IPS DF 6.9 (cell line): ENCODE measurements around the gene CDX1.

Experiments used
- DNase-seq: peaks from one replicate; pipeline ENCODE4 v3.0.0-alpha.2; 2013; ENCODE audit warnings: low read depth, low spot score
- H3K27ac ChIP-seq: one replicate; pipeline ENCODE4 v1.5.1; 2013; ENCODE audit warnings: low read length, control low read depth
- H3K27me3 ChIP-seq: 2 replicates; pipeline ENCODE4 v1.6.1; 2013; ENCODE audit warnings: mild to moderate bottlenecking, low read length; ENCODE audit not compliant: control insufficient read depth, insufficient read depth
- H3K36me3 ChIP-seq: 2 replicates; pipeline ENCODE4 v1.6.1; 2013; ENCODE audit warnings: low read length; ENCODE audit not compliant: control insufficient read depth, insufficient read depth
- H3K4me1 ChIP-seq: 2 replicates; pipeline ENCODE4 v1.6.1; 2013; ENCODE audit warnings: low read length; ENCODE audit not compliant: control insufficient read depth, insufficient read depth
- H3K4me3 ChIP-seq: 2 replicates; pipeline ENCODE4 v1.5.1; 2013; ENCODE audit warnings: mild to moderate bottlenecking, low read length
- H3K9me3 ChIP-seq: 2 replicates; pipeline ENCODE4 v1.6.1; 2013; ENCODE audit warnings: low read length, inconsistent platforms; ENCODE audit not compliant: control insufficient read depth, insufficient read depth
- WGBS: extraction: QIAGEN DNeasy Blood & Tissue Kit; methylation state at CpG from one replicate; pipeline ENCODE4 v1.1.7; 2013; ENCODE audit warnings: mixed read lengths, missing lambda C conversion rate; ENCODE audit not compliant: insufficient read length, insufficient coverage; 5-methylcytosine and 5-hydroxymethylcytosine counted together

The CDX1 gene

DNA sequence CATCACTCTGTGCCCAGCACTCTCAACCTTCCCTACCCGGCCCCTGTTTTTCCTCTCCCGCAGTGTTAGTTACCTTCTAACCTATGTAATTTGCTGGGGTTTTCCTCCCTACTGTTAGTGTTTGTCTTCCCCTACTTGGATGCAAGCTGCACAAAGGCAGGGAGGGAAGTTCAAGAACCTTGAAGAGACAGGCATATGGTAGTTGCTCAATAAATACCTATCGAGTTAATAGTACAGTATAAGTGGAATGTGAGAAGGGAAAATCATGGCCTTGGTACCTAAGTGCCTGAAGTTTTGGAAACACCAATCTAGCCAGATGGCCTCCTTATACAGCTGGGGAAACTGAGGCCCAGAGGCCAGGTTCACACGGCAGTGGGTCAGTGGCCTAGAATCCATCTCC, 35.1 kb upstream of the CDX1 start:
- H3K27ac ChIP-seq: no peak overlapping the region
- no CpG with 5 or more reads among the region's 4 CpGs for WGBS

DNA sequence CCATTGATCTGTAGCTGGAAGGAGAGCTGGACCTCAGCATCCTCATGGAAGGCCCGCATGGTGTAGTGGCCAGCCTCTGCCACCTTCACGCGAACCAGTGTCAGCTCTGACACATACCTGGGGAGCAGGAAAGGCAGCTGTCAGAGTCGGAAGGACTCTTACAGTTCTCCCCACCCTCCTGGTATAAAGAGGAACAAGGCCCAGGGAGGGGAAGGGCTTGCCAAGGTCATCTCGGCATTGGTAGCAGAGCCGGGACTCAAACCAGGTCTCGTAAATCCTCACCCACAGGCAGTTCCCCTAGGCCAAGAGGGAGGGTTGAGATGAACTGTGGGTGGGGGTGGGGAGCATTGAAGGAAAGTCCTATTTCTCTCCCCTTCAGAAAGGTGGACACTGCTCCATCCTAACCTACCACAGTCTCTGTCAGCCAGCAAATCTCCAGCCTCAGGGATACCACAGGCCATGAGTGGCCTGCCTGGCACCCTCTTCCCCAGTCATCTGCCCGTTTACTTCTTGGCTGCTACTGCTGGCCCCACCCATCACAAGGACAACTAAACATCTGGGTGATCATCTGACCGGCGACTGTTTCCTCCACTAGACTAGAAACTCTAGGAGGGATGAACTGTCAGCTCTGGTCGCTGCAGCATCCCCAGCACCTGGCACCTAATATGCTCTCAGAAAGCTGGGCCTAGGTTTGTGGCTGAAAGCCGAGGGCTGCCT, 34.4 kb upstream of the CDX1 start:
- H3K27ac ChIP-seq: no peak overlapping the region
- H3K9me3 ChIP-seq: no peaks in the 10 kb centered on the region
- no peak overlapping the region for H3K4me3 ChIP-seq
- no peaks in the 10 kb centered on the region for H3K27me3 ChIP-seq
- no peak for DNase-seq
- no CpG with 5 or more reads among the region's 12 CpGs for WGBS
- no peaks in the 10 kb centered on the region for H3K36me3 ChIP-seq
- peaks cover 4% of the 10 kb centered on the region for H3K4me1 ChIP-seq

More for the DNA sequence above, 35.1 kb upstream of the CDX1 start:
- peaks cover 4% of the 10 kb centered on the region for H3K4me1 ChIP-seq
- H3K4me3 ChIP-seq: no peak overlapping the region
- DNase-seq: no peak
- H3K9me3 ChIP-seq: no peaks in the 10 kb centered on the region
- H3K27me3 ChIP-seq: no peaks in the 10 kb centered on the region
- no peaks in the 10 kb centered on the region for H3K36me3 ChIP-seq

DNA sequence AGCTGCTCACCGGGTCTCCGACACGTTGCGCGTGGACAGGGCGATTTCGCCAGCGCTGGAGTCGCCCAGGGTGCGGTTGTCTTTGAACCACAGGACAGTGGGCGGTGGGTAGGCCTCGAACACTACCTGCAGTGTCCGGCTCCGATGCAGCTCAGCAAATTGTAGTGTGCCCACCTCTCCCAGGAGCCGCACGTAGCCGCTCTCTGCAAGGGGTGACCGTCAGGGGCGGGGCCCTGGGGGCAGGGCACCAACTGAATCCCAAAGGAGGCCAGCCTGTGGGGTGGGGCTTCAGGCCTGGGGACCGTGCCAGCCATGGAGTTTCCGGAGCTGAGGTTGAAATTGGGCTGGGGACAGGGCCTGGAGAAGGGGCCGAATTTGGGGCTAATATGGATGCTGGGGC, 33.8 kb upstream of the CDX1 start:
- Histone ChIP-seq H3K27ac (no peak overlapping the region), H3K27me3 (no peaks in the 10 kb centered on the region), H3K9me3 (no peaks in the 10 kb centered on the region), H3K4me3 (no peak overlapping the region), H3K4me1 (peaks cover 4% of the 10 kb centered on the region), H3K36me3 (no peaks in the 10 kb centered on the region)
- no peak for DNase-seq
- WGBS: no CpG with 5 or more reads among the region's 22 CpGs

DNA sequence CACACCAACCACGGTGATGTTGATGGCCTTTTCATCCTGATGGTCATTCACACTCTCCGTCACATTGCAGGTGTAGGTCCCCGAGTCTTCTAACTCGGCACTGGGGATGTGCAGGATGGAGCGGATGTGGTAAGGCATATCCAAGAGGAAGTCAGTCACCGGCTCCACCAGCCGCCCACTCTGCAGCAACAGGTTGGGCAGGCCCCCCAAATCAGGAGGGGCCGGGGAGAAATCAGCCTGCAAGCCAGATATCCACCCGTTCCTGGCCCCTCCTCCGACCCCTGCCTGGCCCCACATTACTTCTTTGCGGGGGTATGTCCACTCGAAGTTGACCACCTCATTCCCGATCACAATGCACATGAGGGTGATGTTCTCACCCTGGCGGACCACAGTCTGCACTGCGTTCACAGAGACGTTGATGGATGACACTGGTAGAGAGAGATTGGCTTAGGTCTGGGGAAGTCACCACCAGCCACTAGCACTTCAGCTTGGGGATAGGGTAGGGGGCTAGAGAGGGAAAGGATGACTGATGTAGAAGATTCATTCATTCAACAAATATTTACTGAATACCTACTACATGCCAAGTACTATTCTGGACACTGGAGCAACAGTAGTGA, 32.9 kb upstream of the CDX1 start:
- DNase-seq: no peak
- no CpG with 5 or more reads among the region's 16 CpGs for WGBS
- Histone ChIP-seq H3K27ac (no peak overlapping the region), H3K36me3 (no peaks in the 10 kb centered on the region), H3K4me3 (no peak overlapping the region), H3K4me1 (peaks cover 8% of the 10 kb centered on the region), H3K9me3 (no peaks in the 10 kb centered on the region), H3K27me3 (no peaks in the 10 kb centered on the region)

DNA sequence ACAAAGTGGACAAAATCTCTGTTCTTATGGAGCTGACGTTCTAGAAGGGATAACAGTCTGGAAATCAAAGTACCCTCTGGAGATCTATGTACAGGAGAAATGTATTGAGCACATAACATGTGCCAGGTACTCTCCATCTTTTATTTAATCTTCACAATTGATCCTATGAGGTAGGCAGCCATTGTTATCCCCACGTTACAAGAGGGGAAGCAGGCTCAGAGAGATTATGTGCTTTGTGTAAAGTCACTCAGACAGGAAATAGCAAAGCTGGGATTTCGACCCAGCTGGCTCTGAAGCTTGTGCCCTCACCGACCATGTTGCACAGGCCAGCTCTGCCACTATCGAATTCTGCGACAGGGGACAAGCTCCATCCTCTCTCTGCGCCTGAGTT, 32.4 kb upstream of the CDX1 start:
- DNase-seq: no peak
- H3K4me1 ChIP-seq: peaks cover 8% of the 10 kb centered on the region
- H3K4me3 ChIP-seq: no peak overlapping the region
- WGBS: no CpG with 5 or more reads among the region's 7 CpGs
- no peaks in the 10 kb centered on the region for H3K9me3 ChIP-seq
- no peaks in the 10 kb centered on the region for H3K27me3 ChIP-seq
- H3K27ac ChIP-seq: no peak overlapping the region
- H3K36me3 ChIP-seq: no peaks in the 10 kb centered on the region

DNA sequence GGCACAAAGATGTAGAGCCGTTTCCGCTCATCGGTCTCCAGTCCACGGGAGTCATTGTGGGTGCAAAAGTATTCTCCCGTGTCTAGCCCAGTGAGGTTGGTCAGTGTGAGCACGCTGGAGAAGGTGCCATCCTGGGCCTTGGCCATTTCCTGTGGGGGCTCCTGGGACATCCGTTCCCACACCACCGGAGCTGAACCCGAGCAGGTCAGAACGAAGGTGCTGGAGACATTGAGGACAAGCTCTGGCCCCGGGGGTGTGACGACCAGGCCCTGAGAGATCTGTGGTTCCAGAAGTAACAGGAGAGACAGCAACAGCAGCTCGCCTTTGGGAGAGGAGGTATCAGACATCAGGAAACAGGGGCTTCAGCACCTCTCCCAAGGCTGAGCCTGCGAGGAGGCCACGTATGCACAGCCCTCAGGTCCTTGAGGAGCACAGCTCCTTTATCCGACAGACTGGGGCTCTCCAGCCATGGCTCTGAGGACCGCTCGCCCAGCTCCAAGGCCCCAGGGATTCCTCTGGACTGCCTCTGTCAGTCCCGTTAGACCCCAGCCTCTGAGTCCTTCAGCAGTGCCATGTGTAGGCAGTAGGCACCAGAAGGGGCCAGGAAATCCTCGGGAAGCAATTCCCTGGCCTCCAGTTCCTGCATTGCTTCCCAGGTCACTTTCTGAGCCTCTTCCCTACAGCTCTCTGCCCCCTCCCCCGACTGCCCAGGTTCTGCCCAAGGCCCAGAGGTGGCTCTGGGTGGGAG, 30.8 kb upstream of the CDX1 start:
- H3K4me3 ChIP-seq: no peak overlapping the region
- no peaks in the 10 kb centered on the region for H3K27me3 ChIP-seq
- no peak overlapping the region for H3K27ac ChIP-seq
- peaks cover 6% of the 10 kb centered on the region; the same call in 1 of the 2 replicates for H3K4me1 ChIP-seq
- no peaks in the 10 kb centered on the region for H3K36me3 ChIP-seq
- H3K9me3 ChIP-seq: no peaks in the 10 kb centered on the region
- DNase-seq: no peak
- no CpG with 5 or more reads among the region's 21 CpGs for WGBS

DNA sequence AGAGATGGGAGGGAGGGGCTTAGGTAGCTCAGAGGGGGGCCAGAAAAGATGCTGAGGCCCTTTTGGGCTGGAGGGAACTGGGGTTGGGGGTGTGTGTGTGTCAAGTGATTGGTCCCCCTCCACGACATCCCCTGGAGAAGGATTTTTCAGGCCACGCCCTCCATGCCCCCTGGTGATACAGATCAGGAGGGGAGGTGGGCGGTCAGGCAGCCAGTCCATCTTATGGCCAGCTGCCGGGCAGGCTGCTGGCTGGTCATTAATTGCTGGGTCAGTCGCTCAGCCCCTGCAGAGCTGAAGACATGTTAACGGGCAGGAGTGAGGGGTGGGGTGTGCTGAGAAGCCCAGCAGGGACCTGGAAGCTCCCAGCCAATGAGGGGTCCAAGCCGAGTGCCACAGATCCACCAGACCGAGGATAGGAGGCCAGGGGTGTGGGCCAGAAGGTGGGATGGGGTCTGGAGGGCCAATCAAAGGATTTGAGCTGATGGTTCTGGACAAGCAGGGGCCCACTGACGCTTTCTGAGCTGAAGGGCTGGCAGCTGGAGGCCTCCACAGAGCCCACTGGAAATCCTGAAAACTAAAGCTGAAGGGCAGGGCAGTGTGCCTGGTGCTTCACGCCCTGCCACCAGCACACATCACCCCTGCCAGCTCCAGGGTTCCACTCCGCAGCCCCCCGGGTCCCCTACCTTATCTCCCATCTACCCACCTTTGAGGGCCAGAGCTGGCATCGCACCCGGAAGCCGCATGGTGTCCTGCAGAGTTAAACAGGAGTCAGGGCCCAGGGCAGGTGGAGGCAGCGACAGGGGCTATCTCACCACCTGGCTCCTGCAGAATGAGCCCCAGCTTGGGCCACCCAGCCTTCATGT, 30.0 kb upstream of the CDX1 start:
- Histone ChIP-seq H3K27ac (no peak overlapping the region), H3K36me3 (no peaks in the 10 kb centered on the region), H3K27me3 (no peaks in the 10 kb centered on the region), H3K4me3 (no peak overlapping the region), H3K9me3 (no peaks in the 10 kb centered on the region), H3K4me1 (peaks cover 6% of the 10 kb centered on the region)
- no CpG with 5 or more reads among the region's 16 CpGs for WGBS
- DNase-seq: no peak

DNA sequence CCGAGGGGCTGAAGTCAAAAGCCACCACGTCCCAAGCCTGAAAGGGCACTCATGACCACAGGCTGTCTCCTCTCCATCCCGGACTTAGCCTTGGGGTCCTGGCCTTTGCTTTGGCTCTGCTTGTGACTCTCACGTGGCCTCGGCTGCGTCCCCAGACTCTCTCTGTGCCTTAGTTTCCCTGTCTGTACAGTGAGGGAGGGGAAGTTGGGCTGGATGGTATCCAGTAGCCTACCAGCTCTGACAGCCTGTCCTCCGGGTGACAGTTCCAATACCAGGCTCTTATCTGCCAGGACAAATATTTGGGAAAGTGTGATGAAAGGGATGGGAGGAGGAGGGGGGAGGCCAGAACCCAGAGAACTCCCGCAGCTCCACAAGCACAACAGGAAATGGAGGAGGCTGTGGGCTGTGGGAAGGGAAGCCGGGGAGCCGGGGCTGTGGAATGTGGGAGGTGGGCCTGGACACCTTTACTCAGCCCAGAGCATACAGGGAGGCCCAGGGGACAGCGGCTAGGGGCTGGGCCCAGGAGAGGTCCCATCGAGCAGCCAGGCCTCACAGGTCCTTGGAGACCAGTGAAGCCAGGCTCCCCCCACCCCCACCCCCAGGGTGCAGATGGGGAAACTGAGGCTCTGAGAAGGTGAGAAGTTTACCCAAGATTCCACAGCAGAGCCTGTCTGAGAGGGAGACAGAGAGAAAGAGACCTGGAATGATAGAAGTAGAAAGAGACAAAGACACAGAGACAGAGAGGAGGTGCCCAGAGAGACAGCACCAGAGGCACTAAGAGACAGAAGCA, 29.2 kb upstream of the CDX1 start:
- Histone ChIP-seq H3K27ac (no peak overlapping the region), H3K36me3 (no peaks in the 10 kb centered on the region), H3K9me3 (no peaks in the 10 kb centered on the region), H3K4me3 (no peak overlapping the region), H3K4me1 (peaks cover 7% of the 10 kb centered on the region), H3K27me3 (no peaks in the 10 kb centered on the region)
- WGBS: no CpG with 5 or more reads among the region's 12 CpGs
- DNase-seq: no peak

DNA sequence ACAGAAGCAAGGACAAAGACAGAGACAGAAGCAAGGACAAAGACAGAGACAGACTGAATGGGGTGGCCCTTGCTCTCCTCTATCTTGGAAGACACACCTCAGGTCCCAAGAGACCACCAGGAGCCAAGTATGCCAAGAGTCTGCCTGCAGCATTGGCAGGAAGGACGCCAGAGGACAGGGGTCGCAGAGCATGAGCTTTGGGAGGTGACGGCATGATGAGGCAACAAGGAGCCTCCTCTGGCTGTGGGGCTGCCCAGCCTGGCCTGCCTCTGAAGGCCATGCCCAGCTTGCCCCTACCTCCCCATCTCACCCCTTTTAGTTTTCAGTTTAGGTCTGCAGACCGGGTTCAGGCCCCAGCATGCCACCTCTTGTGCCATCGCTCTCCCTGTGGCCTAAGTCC, 28.6 kb upstream of the CDX1 start:
- no CpG with 5 or more reads among the region's 5 CpGs for WGBS
- Histone ChIP-seq H3K27me3 (no peaks in the 10 kb centered on the region), H3K27ac (no peak overlapping the region), H3K36me3 (no peaks in the 10 kb centered on the region), H3K4me3 (no peak overlapping the region), H3K4me1 (peaks cover 7% of the 10 kb centered on the region), H3K9me3 (no peaks in the 10 kb centered on the region)
- DNase-seq: no peak
